Osteocyte (in vitro differentiated cells): ENCODE measurements around the gene POU3F3. TPM values are rescaled to one million over a fixed set of nuclear protein-coding genes. Genes with fewer than 3 reads are reported as not detected.

Experiments
- DNase-seq: peaks from one replicate; pipeline ENCODE4 v3.0.0; 2021; ENCODE audit warnings: mixed read lengths; ENCODE audit not compliant: unreplicated experiment; ENCODE audit errors: extremely low spot score
- H3K27ac Mint-ChIP-seq: one replicate; pipeline ENCODE4 v1.8.0; 2021; ENCODE audit warnings: mild to moderate bottlenecking, mixed read lengths; ENCODE audit not compliant: unreplicated experiment
- H3K27me3 Mint-ChIP-seq: one replicate; pipeline ENCODE4 v1.8.0; 2021; ENCODE audit warnings: mixed read lengths; ENCODE audit not compliant: unreplicated experiment
- H3K36me3 Mint-ChIP-seq: one replicate; pipeline ENCODE4 v1.8.0; 2021; ENCODE audit warnings: mixed read lengths; ENCODE audit not compliant: unreplicated experiment
- H3K4me1 Mint-ChIP-seq: one replicate; pipeline ENCODE4 v1.8.0; 2021; ENCODE audit warnings: mixed read lengths; ENCODE audit not compliant: unreplicated experiment
- H3K4me3 Mint-ChIP-seq: one replicate; pipeline ENCODE4 v1.8.0; 2021; ENCODE audit warnings: mild to moderate bottlenecking, moderate library complexity, mixed read lengths; ENCODE audit not compliant: unreplicated experiment
- H3K9me3 Mint-ChIP-seq: one replicate; pipeline ENCODE4 v1.8.0; 2021; ENCODE audit warnings: mixed read lengths; ENCODE audit not compliant: unreplicated experiment
- total RNA-seq: library from RNA; stranded (reverse); gene quantifications from 2 replicates; pipeline ENCODE4 v1.2.1, GENCODE V29; 2021
- TF ChIP-seq, protein P1 (sequence below): fragments of 200-600 bp; sonication (generic); IDR thresholded peaks from 2 replicates; pipeline ENCODE4 v1.5.0; 2021; ENCODE audit warnings: antibody characterized with exemption, mild to moderate bottlenecking, moderate library complexity

The POU3F3 gene
- total RNA-seq, 1 donor from 2014 or later = 35.5 TPM

GRCh38 chr2:104896446-104896845, 42.5 kb downstream of the POU3F3 start:
- Mint-ChIP-seq H3K9me3 (no peaks in the 10 kb centered on the region), H3K36me3 (no peaks in the 10 kb centered on the region), H3K4me1 (peaks cover 8% of the 10 kb centered on the region), H3K27ac (no peak overlapping the region), H3K4me3 (no peak overlapping the region), H3K27me3 (no peaks in the 10 kb centered on the region)
- TF ChIP-seq, protein P1, sequence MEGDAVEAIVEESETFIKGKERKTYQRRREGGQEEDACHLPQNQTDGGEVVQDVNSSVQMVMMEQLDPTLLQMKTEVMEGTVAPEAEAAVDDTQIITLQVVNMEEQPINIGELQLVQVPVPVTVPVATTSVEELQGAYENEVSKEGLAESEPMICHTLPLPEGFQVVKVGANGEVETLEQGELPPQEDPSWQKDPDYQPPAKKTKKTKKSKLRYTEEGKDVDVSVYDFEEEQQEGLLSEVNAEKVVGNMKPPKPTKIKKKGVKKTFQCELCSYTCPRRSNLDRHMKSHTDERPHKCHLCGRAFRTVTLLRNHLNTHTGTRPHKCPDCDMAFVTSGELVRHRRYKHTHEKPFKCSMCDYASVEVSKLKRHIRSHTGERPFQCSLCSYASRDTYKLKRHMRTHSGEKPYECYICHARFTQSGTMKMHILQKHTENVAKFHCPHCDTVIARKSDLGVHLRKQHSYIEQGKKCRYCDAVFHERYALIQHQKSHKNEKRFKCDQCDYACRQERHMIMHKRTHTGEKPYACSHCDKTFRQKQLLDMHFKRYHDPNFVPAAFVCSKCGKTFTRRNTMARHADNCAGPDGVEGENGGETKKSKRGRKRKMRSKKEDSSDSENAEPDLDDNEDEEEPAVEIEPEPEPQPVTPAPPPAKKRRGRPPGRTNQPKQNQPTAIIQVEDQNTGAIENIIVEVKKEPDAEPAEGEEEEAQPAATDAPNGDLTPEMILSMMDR = no peak
- no peak for DNase-seq

DNA sequence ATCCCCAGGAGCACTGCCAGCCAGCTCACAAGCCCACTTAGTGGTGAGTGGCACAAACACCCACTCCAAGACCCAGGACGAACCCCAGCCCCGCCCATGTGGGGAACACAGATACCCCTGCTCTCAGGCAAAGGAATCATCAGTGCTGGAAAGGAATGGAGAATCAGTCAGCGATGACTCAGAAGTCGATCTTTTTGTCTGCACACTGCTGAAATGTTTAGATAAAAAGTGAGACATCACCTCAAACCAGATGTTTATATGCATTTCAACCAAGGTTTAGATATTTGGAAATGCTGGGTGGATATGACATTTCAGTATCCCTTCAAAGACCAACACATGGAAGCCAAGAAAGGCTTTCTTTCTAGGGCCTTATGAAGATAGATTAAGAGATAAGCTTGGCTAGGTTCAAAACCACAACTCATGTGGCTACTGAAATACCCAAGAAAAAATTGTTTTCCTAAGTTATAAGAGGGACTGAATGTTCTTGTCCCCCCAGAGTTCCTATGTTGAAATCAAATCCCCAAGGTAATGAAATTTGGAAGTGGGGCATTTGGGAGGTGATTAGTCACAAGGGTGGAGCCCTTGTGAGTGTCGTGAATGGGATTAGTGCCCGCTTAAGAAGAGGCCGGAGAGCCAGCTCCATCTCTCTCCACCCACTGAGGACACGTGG, 43.7 kb downstream of the POU3F3 start:
- TF ChIP-seq, protein P1 = no peak
- H3K4me1 Mint-ChIP-seq = peaks cover 8% of the 10 kb centered on the region
- H3K27me3 Mint-ChIP-seq = no peaks in the 10 kb centered on the region
- H3K4me3 Mint-ChIP-seq = no peak overlapping the region
- no peak for DNase-seq
- no peaks in the 10 kb centered on the region for H3K9me3 Mint-ChIP-seq
- H3K27ac Mint-ChIP-seq = no peak overlapping the region
- no peaks in the 10 kb centered on the region for H3K36me3 Mint-ChIP-seq

GRCh38 chr2:104900608-104901007, 46.7 kb downstream of the POU3F3 start:
- Mint-ChIP-seq H3K36me3 (no peaks in the 10 kb centered on the region), H3K4me1 (peaks cover 8% of the 10 kb centered on the region), H3K9me3 (no peaks in the 10 kb centered on the region), H3K27ac (no peak overlapping the region), H3K4me3 (no peak overlapping the region), H3K27me3 (peaks cover 7% of the 10 kb centered on the region)
- DNase-seq = no peak
- TF ChIP-seq, protein P1 = no peak

GRCh38 chr2:104901037-104901881, 47.3 kb downstream of the POU3F3 start:
- Mint-ChIP-seq H3K4me1 (peaks cover 8% of the 10 kb centered on the region), H3K27me3 (peaks cover 13% of the 10 kb centered on the region), H3K27ac (no peak overlapping the region), H3K9me3 (no peaks in the 10 kb centered on the region), H3K36me3 (no peaks in the 10 kb centered on the region), H3K4me3 (no peak overlapping the region)
- TF ChIP-seq, protein P1 = no peak
- no peak for DNase-seq

GRCh38 chr2:104902317-104902716, 48.4 kb downstream of the POU3F3 start:
- no peaks in the 10 kb centered on the region for H3K36me3 Mint-ChIP-seq
- H3K9me3 Mint-ChIP-seq = no peaks in the 10 kb centered on the region
- H3K4me1 Mint-ChIP-seq = peaks cover 8% of the 10 kb centered on the region
- TF ChIP-seq, protein P1 = no peak
- no peak overlapping the region for H3K4me3 Mint-ChIP-seq
- DNase-seq = no peak
- no peak overlapping the region for H3K27ac Mint-ChIP-seq
- H3K27me3 Mint-ChIP-seq = peaks cover 23% of the 10 kb centered on the region
